Activated CD8-positive, alpha-beta T cell treated with anti-CD3 and anti-CD28 coated beads for 36 hours (primary cell): Measurements from ENCODE around the gene DRAM1. TPM values are rescaled to one million over a fixed set of nuclear protein-coding genes. Genes with fewer than 3 reads are reported as not detected.
"Not testable (repeated sequence)": the region's sequence is repeated elsewhere in the genome, so short reads cannot be mapped to it uniquely, and the experiment has no call there.

Experiments used
- ATAC-seq: fragments of 200-7000 bp; cut with Tn5 transposase; one replicate; pipeline ENCODE4 v1.10.0; 2021; ENCODE audit warnings: mild to moderate bottlenecking, moderate library complexity
- CTCF ChIA-PET: fragments of 350-600 bp; sonication (Branson Sonifier 250); formaldehyde crosslinking; loops from one replicate; lab custom pipeline; 2021; ENCODE audit warnings: antibody characterized with exemption; lab: Charles Lee
- POLR2A ChIA-PET: fragments of 350-600 bp; sonication (Branson Sonifier 250); formaldehyde crosslinking; loops from one replicate; lab custom pipeline; 2021; ENCODE audit warnings: antibody characterized with exemption; lab: Charles Lee
- DNase-seq: peaks from one replicate; pipeline ENCODE4 v3.0.0-alpha.2; 2020
- H3K27ac Mint-ChIP-seq: one replicate; pipeline ENCODE4 v1.8.0; 2021; ENCODE audit warnings: mild to moderate bottlenecking, mixed read lengths
- H3K27me3 Mint-ChIP-seq: one replicate; pipeline ENCODE4 v1.8.0; 2021; ENCODE audit warnings: mixed read lengths
- H3K36me3 Mint-ChIP-seq: one replicate; pipeline ENCODE4 v1.8.0; 2021; ENCODE audit warnings: low read depth, mixed read lengths
- H3K4me1 Mint-ChIP-seq: one replicate; pipeline ENCODE4 v1.8.0; 2021; ENCODE audit warnings: low read depth, mixed read lengths
- H3K4me3 Mint-ChIP-seq: one replicate; pipeline ENCODE4 v1.8.0; 2021; ENCODE audit warnings: mild to moderate bottlenecking, moderate library complexity, mixed read lengths
- H3K9me3 Mint-ChIP-seq: one replicate; pipeline ENCODE4 v1.8.0; 2021; ENCODE audit warnings: mixed read lengths
- CTCF ChIP-seq: fragments of 200-600 bp; IDR thresholded peaks from one replicate; pipeline ENCODE4 v1.8.0; 2022; ENCODE audit warnings: antibody characterized with exemption, mild to moderate bottlenecking
- intact Hi-C: fragments of 100-400 bp; cut with micrococcal nuclease; formaldehyde crosslinking; loops from one replicate; pipeline ENCODE4 v1.10.0; 2022
- total RNA-seq, 2 experiments: library from RNA; stranded (reverse); gene quantifications; one replicate each; pipeline ENCODE4 v1.2.3, GENCODE V29; 2021

Gene DRAM1
- total RNA-seq, 2 experiments from 2014 or later = 3.8 to 4.3 TPM

DNA sequence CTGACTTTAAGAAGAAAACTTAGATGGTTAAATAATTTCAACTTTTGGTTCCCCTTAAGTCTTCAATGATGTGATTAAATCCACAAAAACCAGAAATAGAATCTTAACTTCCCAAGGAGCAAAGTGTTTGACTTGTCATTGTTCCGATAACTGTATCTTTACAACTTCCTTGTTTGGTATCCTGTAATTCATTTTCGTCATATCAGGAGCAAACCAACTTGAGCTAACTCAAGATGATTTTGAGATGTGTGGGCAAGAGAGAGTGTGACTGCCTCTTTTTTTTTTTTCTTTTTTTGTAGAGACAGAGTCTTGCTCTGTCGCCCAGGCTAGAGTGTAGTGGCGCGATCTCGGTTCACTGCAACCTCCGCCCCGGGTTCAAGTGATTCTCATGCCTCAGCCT is 25.3 kb downstream of the DRAM1 start:
- Mint-ChIP-seq H3K36me3 (peaks cover 2% of the 10 kb centered on the region), H3K4me3 (no peak overlapping the region), H3K4me1 (no peaks in the 10 kb centered on the region), H3K9me3 (no peaks in the 10 kb centered on the region), H3K27ac (no peak overlapping the region), H3K27me3 (no peaks in the 10 kb centered on the region)
- POLR2A ChIA-PET = no interaction called here
- CTCF ChIA-PET = no interaction called here
- DNase-seq (no peak), ATAC-seq (no peak)
- intact Hi-C loops = no loop called here
- no peak for TF ChIP-seq CTCF

- Mint-ChIP-seq H3K27ac (no peak overlapping the region), H3K27me3 (no peaks in the 10 kb centered on the region), H3K4me3 (no peak overlapping the region), H3K4me1 (no peaks in the 10 kb centered on the region), H3K9me3 (no peaks in the 10 kb centered on the region), H3K36me3 (peaks cover 1% of the 10 kb centered on the region)
- ATAC-seq (no peak), DNase-seq (no peak)
- intact Hi-C loops = no loop called here
- ChIA-PET CTCF (interaction anchor here (1.1 to 1.4 kb wide), 2 partner anchors 8 to 132 kb away, joined by 3 read pairs; no protein-coding TSS in a partner anchor), POLR2A (interaction anchor here (0.6 kb wide), 1 partner anchor 147 kb away, joined by 4 read pairs; no protein-coding TSS in a partner anchor)
- TF ChIP-seq CTCF = no peak
These were observed 28.8 kb downstream of the DRAM1 start for GRCh38 chr12:101906226-101906625.

DNA sequence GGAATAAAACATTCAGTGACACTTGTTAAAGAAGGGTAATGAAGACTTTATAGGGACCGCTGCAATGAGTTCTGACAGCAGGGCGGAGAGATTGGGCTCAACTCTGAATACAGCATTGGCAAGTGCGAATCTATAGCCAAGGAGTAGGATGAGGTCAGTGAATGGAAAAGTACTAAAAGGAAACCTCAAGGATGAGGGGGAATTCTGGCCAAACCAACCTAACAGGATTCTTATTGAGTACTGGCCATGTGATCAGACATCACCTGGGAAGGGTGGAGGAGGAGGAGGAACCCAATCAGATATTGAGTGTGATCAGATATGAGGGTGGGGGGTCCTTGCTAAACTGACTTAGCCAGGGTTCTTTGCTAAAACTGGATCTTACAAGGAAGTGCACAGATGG is 31.0 kb downstream of the DRAM1 start:
- no peak for TF ChIP-seq CTCF
- ChIA-PET POLR2A (no interaction called here), CTCF (no interaction called here)
- Mint-ChIP-seq H3K4me3 (no peak overlapping the region), H3K4me1 (no peaks in the 10 kb centered on the region), H3K27ac (no peak overlapping the region), H3K36me3 (no peaks in the 10 kb centered on the region), H3K27me3 (no peaks in the 10 kb centered on the region), H3K9me3 (no peaks in the 10 kb centered on the region)
- intact Hi-C loops = no loop called here
- ATAC-seq = no peak
- DNase-seq = no peak

DNA sequence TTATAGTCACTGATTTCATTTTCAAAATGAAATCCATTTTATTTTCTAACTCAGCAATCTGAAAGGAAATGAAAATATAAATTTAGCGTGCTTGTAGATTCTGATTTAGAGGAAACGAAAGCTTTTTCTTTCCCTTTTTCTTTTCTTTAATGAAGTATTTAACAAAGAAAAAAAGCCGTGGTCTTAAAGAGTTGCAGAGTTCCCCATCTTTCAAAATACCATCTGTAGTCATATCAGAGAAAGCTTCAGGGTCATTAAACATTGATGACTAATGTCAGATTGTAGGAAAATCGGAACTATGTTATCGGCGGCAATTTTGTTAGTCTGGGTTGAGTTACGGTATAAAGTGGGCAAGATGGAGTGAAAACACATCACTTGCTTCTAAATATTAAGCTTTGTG is 32.3 kb downstream of the DRAM1 start:
- CTCF ChIA-PET = no interaction called here
- Mint-ChIP-seq H3K4me3 (no peak overlapping the region), H3K36me3 (no peaks in the 10 kb centered on the region), H3K9me3 (no peaks in the 10 kb centered on the region), H3K27me3 (no peaks in the 10 kb centered on the region), H3K27ac (no peak overlapping the region), H3K4me1 (no peaks in the 10 kb centered on the region)
- DNase-seq = no peak
- TF ChIP-seq CTCF = no peak
- intact Hi-C loops = no loop called here
- no peak for ATAC-seq
- POLR2A ChIA-PET = interaction anchor here (0.8 kb wide), 1 partner anchor 10 kb away, joined by 4 read pairs; no protein-coding TSS in a partner anchor

DNA sequence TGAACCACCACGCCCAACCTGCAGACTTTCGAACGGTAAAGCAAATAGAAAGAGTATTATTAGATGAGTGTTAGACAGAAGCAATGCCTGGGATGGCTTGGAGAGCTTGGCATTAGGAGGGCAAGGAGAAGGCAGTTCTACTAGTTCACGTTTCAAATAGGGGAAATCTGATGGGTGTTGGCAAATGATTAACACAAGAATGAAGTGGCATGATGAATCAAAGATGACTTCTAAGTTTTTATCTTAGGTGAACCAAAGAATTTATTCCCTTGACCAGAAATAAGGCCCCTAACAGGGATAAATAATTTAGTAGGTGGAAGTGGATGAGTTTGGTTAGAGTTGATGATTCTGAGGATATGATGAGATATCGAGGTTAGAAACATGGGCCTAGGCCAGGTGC is 38.5 kb downstream of the DRAM1 start:
- ATAC-seq (no peak), DNase-seq (no peak)
- POLR2A ChIA-PET = no interaction called here
- no peaks in the 10 kb centered on the region for H3K36me3 Mint-ChIP-seq
- H3K9me3 Mint-ChIP-seq = no peaks in the 10 kb centered on the region
- intact Hi-C loops = no loop called here
- no peaks in the 10 kb centered on the region for H3K27me3 Mint-ChIP-seq
- CTCF ChIA-PET = no interaction called here
- H3K27ac Mint-ChIP-seq = no peak overlapping the region
- peaks cover 4% of the 10 kb centered on the region for H3K4me1 Mint-ChIP-seq
- no peak overlapping the region for H3K4me3 Mint-ChIP-seq
- TF ChIP-seq CTCF = no peak

DNA sequence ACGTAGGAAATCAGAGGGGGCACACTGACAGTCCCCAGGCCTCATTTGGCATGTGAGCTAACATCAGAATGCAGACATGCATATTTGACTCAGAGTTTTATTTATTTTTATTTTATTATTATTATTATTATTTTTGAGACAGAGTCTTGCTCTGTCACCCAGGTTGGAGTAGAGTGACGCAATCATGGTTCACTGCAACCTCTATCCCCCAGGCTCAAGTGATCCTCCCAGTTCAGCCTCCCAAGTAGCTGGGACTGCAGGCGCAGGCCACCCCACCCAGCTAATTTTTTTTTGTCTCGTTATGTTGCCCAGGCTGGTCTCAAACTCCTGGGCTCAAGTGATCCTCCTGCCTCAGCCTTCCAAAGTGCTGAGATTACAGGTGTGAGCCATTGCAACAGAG is 41.4 kb downstream of the DRAM1 start:
- ATAC-seq, H3K27me3 Mint-ChIP-seq, intact Hi-C loops, POLR2A ChIA-PET, H3K4me3 Mint-ChIP-seq, H3K9me3 Mint-ChIP-seq, DNase-seq, H3K36me3 Mint-ChIP-seq, H3K27ac Mint-ChIP-seq, H3K4me1 Mint-ChIP-seq: not testable (repeated sequence)
- CTCF ChIA-PET = interaction anchor here (1.6 kb wide), 1 partner anchor 17 kb away, joined by 3 read pairs; no protein-coding TSS in a partner anchor
